K562 (cell line): ENCODE measurements around the gene C17orf75. TPM values are rescaled to one million over a fixed set of nuclear protein-coding genes. Genes with fewer than 3 reads are reported as not detected.

Experiments
- ATAC-seq: fragments of 200-7000 bp; cut with Tn5 transposase; 3 replicates; pipeline ENCODE4 v1.9.1; 2020; ENCODE audit warnings: moderate library complexity
- BruUV-seq: library from RNA; stranded (reverse); fragments of 400-500 nt; replicated peaks from 2 replicates; lab custom pipeline; 2021; lab: Mats Ljungman, UMichigan
- CTCF ChIA-PET: fragments of 300-600 bp; formaldehyde crosslinking; extraction: SDS; loops from one replicate; lab custom pipeline; 2021; ENCODE audit warnings: low intra/inter-chr PET ratio; lab: Yijun Ruan, JAX
- POLR2A ChIA-PET: fragments of 300-600, 350-650 bp; sonication (Branson Sonifier 250); formaldehyde crosslinking; extraction: SDS; loops from one replicate; lab custom pipeline; 2021; ENCODE audit warnings: antibody characterized with exemption, inconsistent platforms; lab: Yijun Ruan, JAX
- DNase-seq, 4 experiments: peaks; one replicate each; pipeline versions ENCODE4 v3.0.0 to v3.0.0-alpha.2; 2011 to 2018; ENCODE audit warnings: low spot score in 3 of 4, mixed read lengths in 3 of 4; ENCODE audit errors: extremely low read depth in 1 of 4
- FAIRE-seq: peaks from 2 replicates; lab custom pipeline; 2011; peaks lifted over from hg19 to GRCh38; lab: Jason Lieb, UNC
- H2AFZ ChIP-seq: 2 replicates; pipeline ENCODE4 v1.6.0; 2011; ENCODE audit warnings: low read depth, low read length, control low read depth, inconsistent platforms
- H3K27ac ChIP-seq: fragments of 200-600 bp; 3 replicates; pipeline ENCODE4 v1.8.0; 2011; ENCODE audit warnings: low read depth, mild to moderate bottlenecking, control low read depth, inconsistent platforms, low read length, moderate library complexity, mixed read lengths; ENCODE audit errors: extremely low read depth
- H3K27me3 ChIP-seq, 2 experiments: fragments of 300-600 bp in 1 of 2; 2 replicates in 1 of 2; 3 replicates in 1 of 2; pipeline versions ENCODE4 v1.6.0 to v1.8.0; 2011; ENCODE audit warnings: inconsistent platforms in 2 of 2, low read length in 2 of 2, mild to moderate bottlenecking in 1 of 2, mixed read lengths in 1 of 2, moderate library complexity in 1 of 2; ENCODE audit not compliant: control insufficient read depth in 2 of 2, insufficient read depth in 2 of 2
- H3K36me3 ChIP-seq: fragments of 300-600 bp; 3 replicates; pipeline ENCODE4 v1.8.0; 2011; ENCODE audit warnings: mild to moderate bottlenecking, low read length, inconsistent platforms; ENCODE audit not compliant: control insufficient read depth, insufficient read depth
- H3K4me1 ChIP-seq, 2 experiments: fragments of 200-600 bp in 1 of 2; replicated peaks in 1 of 2; 2 replicates in 1 of 2; 3 replicates in 1 of 2; pipeline versions ENCODE4 v1.5.1 to v1.8.0; 2011; ENCODE audit warnings: inconsistent platforms in 2 of 2, low read length in 2 of 2, mild to moderate bottlenecking in 1 of 2, mixed read lengths in 1 of 2, moderate library complexity in 1 of 2; ENCODE audit not compliant: control insufficient read depth in 2 of 2, insufficient read depth in 2 of 2
- H3K4me2 ChIP-seq: 2 replicates; pipeline ENCODE4 v1.6.1; 2011; ENCODE audit warnings: low read length, control low read depth, inconsistent platforms, mixed read lengths; ENCODE audit not compliant: insufficient read depth
- H3K4me3 ChIP-seq: fragments of 200-600 bp; sonication (generic), shearing (Covaris generic); 2 replicates; pipeline ENCODE4 v1.5.1; 2016; ENCODE audit warnings: control low read depth, inconsistent platforms
- H3K79me2 ChIP-seq: fragments of 200-600 bp; 3 replicates; pipeline ENCODE4 v1.8.0; 2011; ENCODE audit warnings: low read length, inconsistent platforms; ENCODE audit not compliant: control insufficient read depth, insufficient read depth
- H3K9ac ChIP-seq, 2 experiments: 2 replicates each; pipeline versions ENCODE4 v1.6.0 to v1.6.1; 2011; ENCODE audit warnings: low read depth in 2 of 2, low read length in 2 of 2, control low read depth in 1 of 2, inconsistent platforms in 1 of 2, mild to moderate bottlenecking in 1 of 2, mixed read lengths in 1 of 2; ENCODE audit not compliant: insufficient read depth in 1 of 2
- H3K9me1 ChIP-seq: one replicate; pipeline ENCODE4 v1.6.0; 2011; ENCODE audit warnings: inconsistent platforms, mild to moderate bottlenecking, low read length, moderate library complexity; ENCODE audit not compliant: control insufficient read depth, insufficient read depth
- H3K9me3 ChIP-seq: replicated peaks from 2 replicates; pipeline ENCODE4 v1.5.1; 2011; ENCODE audit warnings: low read depth, low read length, inconsistent platforms; ENCODE audit not compliant: control insufficient read depth, insufficient read depth
- H4K20me1 ChIP-seq: replicated peaks from 2 replicates; pipeline ENCODE4 v1.6.1; 2011; ENCODE audit warnings: low read length, inconsistent platforms, mixed read lengths; ENCODE audit not compliant: control insufficient read depth, insufficient read depth
- ARID2 ChIP-seq: fragments of 450-650 bp; IDR thresholded peaks from 2 replicates; pipeline ENCODE4 v1.6.1; 2017; ENCODE audit warnings: antibody characterized with exemption, mild to moderate bottlenecking
- ASH1L ChIP-seq: fragments of 450-650 bp; IDR thresholded peaks from 2 replicates; pipeline ENCODE4 v1.6.1; 2018; ENCODE audit warnings: borderline replicate concordance, mild to moderate bottlenecking, low read depth; ENCODE audit not compliant: partially characterized antibody
- BRD9 ChIP-seq: fragments of 450-650 bp; IDR thresholded peaks from 2 replicates; pipeline ENCODE4 v1.6.1; 2018; ENCODE audit warnings: low read depth; ENCODE audit not compliant: partially characterized antibody
- CEBPG ChIP-seq, 3 experiments: fragments of 200-800 bp in 1 of 3; sonication (Bioruptor generic) in 1 of 3; sonication (generic) in 1 of 3; formaldehyde crosslinking in 1 of 3; IDR thresholded peaks in 2 of 3; conservative IDR thresholded peaks in 1 of 3; 2 replicates each; pipeline versions ENCODE4 v1.6.1 to v1.8.0; 2016 to 2022; ENCODE audit warnings: missing compliant biosample characterization in 2 of 3, missing genetic modification characterization in 2 of 3, mild to moderate bottlenecking in 1 of 3, missing genetic modification reagents in 1 of 3
- DACH1 ChIP-seq: fragments of 450-650 bp; IDR thresholded peaks from 2 replicates; pipeline ENCODE4 v1.6.1; 2018; ENCODE audit not compliant: partially characterized antibody
- GABPA ChIP-seq: fragments of 200-800 bp; sonication (Bioruptor generic); conservative IDR thresholded peaks from 2 replicates; pipeline ENCODE4 v1.6.1; 2016; ENCODE audit warnings: low read depth, missing genetic modification characterization, missing compliant biosample characterization
- MITF ChIP-seq: IDR thresholded peaks from 2 replicates; pipeline ENCODE4 v1.6.1; 2014; ENCODE audit warnings: antibody characterized with exemption
- MNT ChIP-seq, 2 experiments: fragments of 450-650 bp; conservative IDR thresholded peaks; 2 replicates each; pipeline ENCODE4 v1.6.1; 2017; ENCODE audit warnings: mild to moderate bottlenecking in 2 of 2, moderate library complexity in 2 of 2
- OTX1 ChIP-seq: fragments of 450-650 bp; formaldehyde crosslinking; IDR thresholded peaks from 2 replicates; pipeline ENCODE4 v1.4.0; 2022; ENCODE audit warnings: mild to moderate bottlenecking
- SRF ChIP-seq, 2 experiments: fragments of 250-450, 450-650 bp in 1 of 2; sonication (Bioruptor Pico) in 1 of 2; sonication (generic) in 1 of 2; formaldehyde crosslinking; IDR thresholded peaks; 2 replicates each; pipeline versions ENCODE4 v1.5.0 to v1.5.1; 2020 to 2022; ENCODE audit warnings: mild to moderate bottlenecking in 1 of 2, missing genetic modification reagents in 1 of 2
- TCF3 ChIP-seq: sonication (generic); formaldehyde crosslinking; IDR thresholded peaks from 2 replicates; pipeline ENCODE4 v1.4.0; 2020; ENCODE audit warnings: mild to moderate bottlenecking, missing genetic modification reagents
- TCFL5 ChIP-seq: fragments of 250-450 bp; sonication (Bioruptor Pico); conservative IDR thresholded peaks from 2 replicates; pipeline ENCODE4 v1.6.1; 2021; ENCODE audit warnings: mild to moderate bottlenecking, moderate library complexity, matching md5 sums
- ZNF395 ChIP-seq: fragments of 200-800 bp; sonication (Bioruptor generic); IDR thresholded peaks from 2 replicates; pipeline ENCODE4 v1.6.1; 2017; ENCODE audit warnings: missing genetic modification characterization, missing compliant biosample characterization
- WGBS: fragments of 100-300 bp; shearing (Covaris generic); methylation state at CpG from one replicate; pipeline ENCODE4 v1.1.6; 2016; ENCODE audit warnings: low coverage, mixed read lengths; ENCODE audit not compliant: insufficient coverage; ENCODE audit errors: missing lambda C conversion rate; 5-methylcytosine and 5-hydroxymethylcytosine counted together
- in situ Hi-C: fragments of 300-500 bp; cut with MboI; formaldehyde crosslinking; loops from 4 replicates; pipeline ENCODE4 v1.15.0; 2018; ENCODE audit warnings: inconsistent platforms, mixed read lengths
- intact Hi-C: fragments of 100-400 bp; cut with micrococcal nuclease; formaldehyde crosslinking; loops from 2 replicates; pipeline ENCODE4 v1.14.2; 2022
- polyA plus RNA-seq, 8 experiments: library from polyadenylated mRNA; depleted of rRNA in 4 of 8; stranded (reverse) in 5 of 8; unstranded in 3 of 8; fragments of >200 nt; fragmentation: Nextera tagmentation in 2 of 8; fragmentation: Illumina TruSeq in 1 of 8; extraction: Ambion mirVana in 2 of 8; extraction: Trizol in 1 of 8; gene quantifications; 2 replicates each; pipeline versions ENCODE4 v1.2.1 to v1.2.3, GENCODE V29; 2011 to 2014; ENCODE audit warnings: inconsistent platforms in 1 of 8, missing spikeins in 1 of 8
- total RNA-seq, 7 experiments: library from RNA; depleted of rRNA in 6 of 7; stranded (reverse); fragments of >200 nt in 6 of 7; fragmentation: Illumina TruSeq in 2 of 7; extraction: Trizol in 2 of 7; gene quantifications; 2 replicates each; pipeline versions ENCODE4 v1.2.1 to v1.2.3, GENCODE V29; 2011 to 2021; ENCODE audit warnings: low replicate concordance in 1 of 7
- TF ChIP-seq, protein P1 (sequence below): sonication (generic); IDR thresholded peaks from 2 replicates; pipeline ENCODE4 v1.6.1; 2016

Gene C17orf75
- total and polyA plus RNA-seq, 9 of the 15 experiments (the other 6 are each of a cell fraction or from before 2014, with no cell fraction given) = 15.5 to 55.7 (median 18.5) TPM

- intact Hi-C loops (no loop called here), in situ Hi-C loops (no loop called here)
- BruUV-seq = no TSS peak
- H3K4me3 ChIP-seq = peak overlapping the region; percentile 74
- peaks cover 38% of the 10 kb centered on the region for H4K20me1 ChIP-seq
- ChIA-PET POLR2A (interaction anchor here (0.6 to 2.7 kb wide), 13 partner anchors 9 to 199 kb away, joined by 3 to 11 read pairs (median 6); partner anchors contain the start of gene C17orf75), CTCF (no interaction called here)
- peak in 2 of 4 experiments; percentile 39 to 70 for DNase-seq
- H3K9ac ChIP-seq = peak overlapping the region; percentile 98 to 99
- H3K27me3 ChIP-seq = no peaks in the 10 kb centered on the region
- H3K79me2 ChIP-seq = peaks cover 85% of the 10 kb centered on the region
- peak; percentile 28 for ATAC-seq
- peak overlapping the region; percentile 67; the same call in 1 of the 2 replicates for H2AFZ ChIP-seq
- H3K9me3 ChIP-seq = no peaks in the 10 kb centered on the region
- H3K36me3 ChIP-seq = peaks cover 45% of the 10 kb centered on the region
- under 1% methylated on average over 20 of the region's 20 CpGs for WGBS
- peaks cover 6% of the 10 kb centered on the region for H3K9me1 ChIP-seq
- H3K4me2 ChIP-seq = peak overlapping the region; percentile 92
- H3K4me1 ChIP-seq = peaks cover 35% of the 10 kb centered on the region in 2 experiments; a peak in 4 of 5 replicates
- H3K27ac ChIP-seq = peak overlapping the region; percentile 99
- FAIRE-seq = no peak
- no peak for TF ChIP-seq OTX1 (CRISPR knock-in tag)
- no peak for TF ChIP-seq TCF3 (CRISPR knock-in tag)
- TF ChIP-seq ZNF395 (CRISPR knock-in tag) = peak; percentile 38; the same call in 1 of the 2 replicates
- peak; percentile 48 for TF ChIP-seq ASH1L
- no peak for TF ChIP-seq MNT (conservative IDR thresholded peaks at IDR 0.05)
- TF ChIP-seq SRF (CRISPR knock-in tag; IDR thresholded peaks at IDR 0.05) = 0 out of 4 replicates have a peak, but pooled peaks of 1 of the 2 experiments have one; percentile 3
- peak; percentile 60 for TF ChIP-seq GABPA (tag)
- no peak for TF ChIP-seq MITF
- TF ChIP-seq CEBPG (CRISPR knock-in tag; IDR thresholded peaks at IDR 0.05) = no peak
- TF ChIP-seq CEBPG (tag; conservative IDR thresholded peaks at IDR 0.05 in 1 of 2, IDR thresholded peaks at IDR 0.05 in 1 of 2) = peak in 1 of 2 experiments; percentile 60; a peak in 1 of 4 replicates
- peak; percentile 19 for TF ChIP-seq DACH1
- TF ChIP-seq TCFL5 = no peak
- TF ChIP-seq BRD9 = no peak
- peak; percentile 22; the same call in 1 of the 2 replicates for TF ChIP-seq ARID2
- TF ChIP-seq, protein P1, sequence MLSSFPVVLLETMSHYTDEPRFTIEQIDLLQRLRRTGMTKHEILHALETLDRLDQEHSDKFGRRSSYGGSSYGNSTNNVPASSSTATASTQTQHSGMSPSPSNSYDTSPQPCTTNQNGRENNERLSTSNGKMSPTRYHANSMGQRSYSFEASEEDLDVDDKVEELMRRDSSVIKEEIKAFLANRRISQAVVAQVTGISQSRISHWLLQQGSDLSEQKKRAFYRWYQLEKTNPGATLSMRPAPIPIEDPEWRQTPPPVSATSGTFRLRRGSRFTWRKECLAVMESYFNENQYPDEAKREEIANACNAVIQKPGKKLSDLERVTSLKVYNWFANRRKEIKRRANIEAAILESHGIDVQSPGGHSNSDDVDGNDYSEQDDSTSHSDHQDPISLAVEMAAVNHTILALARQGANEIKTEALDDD = peak; percentile 66
These were observed 8.9 kb upstream of the C17orf75 start for GRCh38 chr17:32350666-32351418.
